Mesodermal cell (in vitro differentiated cells): Measurements from ENCODE around the gene TMEM185A. TPM values are rescaled to one million over a fixed set of nuclear protein-coding genes. Genes with fewer than 3 reads are reported as not detected.
"Not testable (repeated sequence)": the region's sequence is repeated elsewhere in the genome, so short reads cannot be mapped to it uniquely, and the experiment has no call there.

Experiments used
- H3K27ac ChIP-seq: 2 replicates; pipeline ENCODE4 v1.7.0; 2013; ENCODE audit warnings: mild to moderate bottlenecking, low read depth, low read length, moderate library complexity; ENCODE audit not compliant: severe bottlenecking
- H3K36me3 ChIP-seq: 2 replicates; pipeline ENCODE4 v1.7.1; 2013; ENCODE audit warnings: mild to moderate bottlenecking, low read length, moderate library complexity; ENCODE audit not compliant: control insufficient read depth, insufficient read depth
- H3K4me1 ChIP-seq: one replicate; pipeline ENCODE4 v1.7.1; 2013; ENCODE audit warnings: mild to moderate bottlenecking, low read length; ENCODE audit not compliant: insufficient read depth, control insufficient read depth, poor library complexity, severe bottlenecking
- H3K4me3 ChIP-seq: 2 replicates; pipeline ENCODE4 v1.7.0; 2013; ENCODE audit warnings: low read length, control low read depth, mild to moderate bottlenecking; ENCODE audit not compliant: insufficient read depth, poor library complexity, severe bottlenecking; ENCODE audit errors: extremely low read depth
- H3K9me3 ChIP-seq: 2 replicates; pipeline ENCODE4 v1.7.1; 2013; ENCODE audit warnings: mild to moderate bottlenecking, low read length, moderate library complexity; ENCODE audit not compliant: control insufficient read depth
- WGBS, 2 experiments: methylation state at CpG; one replicate each; pipeline ENCODE4 v1.1.5; 2013; ENCODE audit warnings: missing lambda C conversion rate in 2 of 2; ENCODE audit not compliant: insufficient coverage in 2 of 2; 5-methylcytosine and 5-hydroxymethylcytosine counted together
- polyA plus RNA-seq, 2 experiments: library from polyadenylated mRNA; stranded (reverse); fragments of 50-300 nt; gene quantifications; one replicate each; pipeline ENCODE4 v1.2.3, GENCODE V29; 2013

TMEM185A gene
- polyA plus RNA-seq (2013, experiment 1 of 2): 53.5 TPM
- polyA plus RNA-seq (2013, experiment 2 of 2): 46.6 TPM

GRCh38 chrX:149631234-149632165 lies at the start of gene TMEM185A:
TSS of gene TMEM185A (minus strand) at chrX:149631792. CDS start at chrX:149631580, 212 bp downstream.
- WGBS, 2 experiments: 0% methylated on average over 7 to 27 of the region's 102 CpGs
- no peaks in the 10 kb centered on the region for H3K9me3 ChIP-seq
- peaks cover 6% of the 10 kb centered on the region for H3K4me1 ChIP-seq
- peak within 1 kb of the TSS; percentile 61 for H3K4me3 ChIP-seq
- no peak within 1 kb of the TSS for H3K27ac ChIP-seq
- peaks cover 10% of the 10 kb centered on the region for H3K36me3 ChIP-seq

- H3K4me3 ChIP-seq: no peak overlapping the region
- no CpG with 5 or more reads among the region's 2 CpGs for WGBS, 2 experiments
- no peak overlapping the region for H3K27ac ChIP-seq
- H3K9me3 ChIP-seq: peaks cover 1% of the 10 kb centered on the region
- no peaks in the 10 kb centered on the region for H3K36me3 ChIP-seq
- peaks cover 7% of the 10 kb centered on the region for H3K4me1 ChIP-seq
These were observed 49.6 kb upstream of the TMEM185A start for GRCh38 chrX:149681182-149681581.

GRCh38 chrX:149679164-149679678 lies 47.6 kb upstream of the TMEM185A start:
- not testable (repeated sequence) for H3K9me3 ChIP-seq, H3K4me1 ChIP-seq, H3K4me3 ChIP-seq, H3K27ac ChIP-seq, H3K36me3 ChIP-seq
- WGBS, 2 experiments: no CpG with 5 or more reads among the region's 4 CpGs

- not testable (repeated sequence) for H3K4me1 ChIP-seq, H3K36me3 ChIP-seq, H3K9me3 ChIP-seq, H3K4me3 ChIP-seq, H3K27ac ChIP-seq
- WGBS, 2 experiments: no CpG with 5 or more reads among the region's 8 CpGs
These were observed 44.0 kb upstream of the TMEM185A start for GRCh38 chrX:149675554-149675953.

- H3K27ac ChIP-seq, H3K4me3 ChIP-seq, H3K4me1 ChIP-seq, H3K9me3 ChIP-seq, H3K36me3 ChIP-seq: not testable (repeated sequence)
- no CpG with 5 or more reads among the region's 3 CpGs for WGBS, 2 experiments
These were observed 43.5 kb upstream of the TMEM185A start for GRCh38 chrX:149675088-149675487.

GRCh38 chrX:149660613-149661012 lies 29.0 kb upstream of the TMEM185A start:
- H3K9me3 ChIP-seq, H3K27ac ChIP-seq, H3K36me3 ChIP-seq, H3K4me1 ChIP-seq, H3K4me3 ChIP-seq: not testable (repeated sequence)
- no CpG with 5 or more reads among the region's 6 CpGs for WGBS, 2 experiments

GRCh38 chrX:149656260-149656884 lies 24.8 kb upstream of the TMEM185A start:
- WGBS, 2 experiments: no CpG with 5 or more reads among the region's 5 CpGs
- not testable (repeated sequence) for H3K27ac ChIP-seq, H3K9me3 ChIP-seq, H3K36me3 ChIP-seq, H3K4me3 ChIP-seq, H3K4me1 ChIP-seq

- Histone ChIP-seq H3K9me3 (no peaks in the 10 kb centered on the region), H3K27ac (no peak overlapping the region), H3K36me3 (no peaks in the 10 kb centered on the region), H3K4me3 (no peak overlapping the region), H3K4me1 (no peaks in the 10 kb centered on the region)
- 88 to 90% methylated on average over 2 to 4 of the region's 16 CpGs for WGBS, 2 experiments
These were observed 20.8 kb upstream of the TMEM185A start for GRCh38 chrX:149652232-149652981.

- no peaks in the 10 kb centered on the region for H3K36me3 ChIP-seq
- H3K27ac ChIP-seq: no peak overlapping the region
- no peaks in the 10 kb centered on the region for H3K4me1 ChIP-seq
- no peak overlapping the region for H3K4me3 ChIP-seq
- no peaks in the 10 kb centered on the region for H3K9me3 ChIP-seq
- WGBS, 2 experiments: no CpG with 5 or more reads among the region's 5 CpGs
These were observed 18.6 kb upstream of the TMEM185A start for GRCh38 chrX:149650162-149650561.

- H3K27ac ChIP-seq: no peak overlapping the region
- H3K4me3 ChIP-seq: no peak overlapping the region
- no peaks in the 10 kb centered on the region for H3K9me3 ChIP-seq
- H3K4me1 ChIP-seq: no peaks in the 10 kb centered on the region
- no peaks in the 10 kb centered on the region for H3K36me3 ChIP-seq
- 100% methylated on average over 1 of the region's 1 CpG; no CpG with 5 or more reads in 1 of the 2 experiments for WGBS, 2 experiments
These were observed 17.3 kb upstream of the TMEM185A start for GRCh38 chrX:149648932-149649331.
